Measurements from ENCODE around the gene ROBO2.

DNA sequence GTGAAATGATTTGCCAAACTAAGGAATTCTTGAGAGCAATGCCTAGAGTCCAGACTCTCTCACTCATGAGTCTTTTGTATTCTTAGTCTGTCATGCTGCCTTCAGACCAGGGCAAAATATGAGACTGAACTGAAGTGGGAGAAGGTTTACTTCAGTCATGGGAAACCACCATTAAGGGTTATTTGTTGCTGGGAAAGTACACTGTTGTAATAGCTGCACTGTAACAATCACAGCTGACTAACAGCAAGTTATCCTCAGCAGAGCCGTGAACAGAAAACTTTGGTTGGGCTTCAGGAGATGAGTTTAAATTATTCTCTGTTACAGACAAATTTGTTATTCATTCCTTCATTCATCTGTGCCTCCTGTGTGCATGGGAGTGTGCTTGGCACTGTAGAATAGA, 258.5 kb downstream of the ROBO2 start:
- no peak for TF ChIP-seq EZH2 (IDR thresholded peaks at IDR 0.05; ENCODE audit: borderline replicate concordance, low read length)
- TF ChIP-seq, protein P1, sequence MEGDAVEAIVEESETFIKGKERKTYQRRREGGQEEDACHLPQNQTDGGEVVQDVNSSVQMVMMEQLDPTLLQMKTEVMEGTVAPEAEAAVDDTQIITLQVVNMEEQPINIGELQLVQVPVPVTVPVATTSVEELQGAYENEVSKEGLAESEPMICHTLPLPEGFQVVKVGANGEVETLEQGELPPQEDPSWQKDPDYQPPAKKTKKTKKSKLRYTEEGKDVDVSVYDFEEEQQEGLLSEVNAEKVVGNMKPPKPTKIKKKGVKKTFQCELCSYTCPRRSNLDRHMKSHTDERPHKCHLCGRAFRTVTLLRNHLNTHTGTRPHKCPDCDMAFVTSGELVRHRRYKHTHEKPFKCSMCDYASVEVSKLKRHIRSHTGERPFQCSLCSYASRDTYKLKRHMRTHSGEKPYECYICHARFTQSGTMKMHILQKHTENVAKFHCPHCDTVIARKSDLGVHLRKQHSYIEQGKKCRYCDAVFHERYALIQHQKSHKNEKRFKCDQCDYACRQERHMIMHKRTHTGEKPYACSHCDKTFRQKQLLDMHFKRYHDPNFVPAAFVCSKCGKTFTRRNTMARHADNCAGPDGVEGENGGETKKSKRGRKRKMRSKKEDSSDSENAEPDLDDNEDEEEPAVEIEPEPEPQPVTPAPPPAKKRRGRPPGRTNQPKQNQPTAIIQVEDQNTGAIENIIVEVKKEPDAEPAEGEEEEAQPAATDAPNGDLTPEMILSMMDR (IDR thresholded peaks at IDR 0.05; ENCODE audit: low read length) = no peak
